RWPE2 (cell line): ENCODE data around the gene ARL14.

Experiments used
- ATAC-seq: fragments of 200-7000 bp; cut with Tn5 transposase; 3 replicates; pipeline ENCODE4 v1.9.1; 2021; ENCODE audit warnings: low read depth
- DNase-seq: peaks from one replicate; pipeline ENCODE4 v3.0.0-alpha.2; 2020; ENCODE audit warnings: low spot score
- H3K27ac ChIP-seq: fragments of 450-650 bp; 2 replicates; pipeline ENCODE4 v1.5.1; 2017; ENCODE audit warnings: mild to moderate bottlenecking; ENCODE audit not compliant: poor library complexity, severe bottlenecking
- H3K27me3 ChIP-seq: fragments of 250-450 bp; sonication (Bioruptor Pico); 2 replicates; pipeline ENCODE4 v1.5.1; 2021; ENCODE audit warnings: mild to moderate bottlenecking, moderate library complexity; ENCODE audit not compliant: insufficient read depth, poor library complexity, severe bottlenecking
- H3K36me3 ChIP-seq: fragments of 250-450 bp; sonication (Bioruptor Pico); 2 replicates; pipeline ENCODE4 v1.5.1; 2020; ENCODE audit warnings: low read depth, mild to moderate bottlenecking, moderate library complexity
- H3K4me1 ChIP-seq: fragments of 250-450 bp; sonication (Bioruptor Pico); 2 replicates; pipeline ENCODE4 v1.5.1; 2021; ENCODE audit warnings: mild to moderate bottlenecking, moderate library complexity; ENCODE audit not compliant: insufficient read depth, poor library complexity, severe bottlenecking
- H3K4me3 ChIP-seq: fragments of 250-450 bp; sonication (Bioruptor Pico); 2 replicates; pipeline ENCODE4 v1.5.1; 2021; ENCODE audit warnings: mild to moderate bottlenecking, moderate library complexity; ENCODE audit not compliant: severe bottlenecking
- H3K9me3 ChIP-seq: fragments of 250-450 bp; sonication (Bioruptor Pico); 2 replicates; pipeline ENCODE4 v1.5.1; 2021; ENCODE audit warnings: mild to moderate bottlenecking, moderate library complexity; ENCODE audit not compliant: severe bottlenecking
- TF ChIP-seq, protein P1 (sequence below): fragments of 450-650 bp; IDR thresholded peaks from one replicate; pipeline ENCODE4 v1.5.1; 2017; ENCODE audit warnings: mild to moderate bottlenecking, moderate library complexity; ENCODE audit not compliant: poor library complexity, severe bottlenecking

Gene ARL14

DNA sequence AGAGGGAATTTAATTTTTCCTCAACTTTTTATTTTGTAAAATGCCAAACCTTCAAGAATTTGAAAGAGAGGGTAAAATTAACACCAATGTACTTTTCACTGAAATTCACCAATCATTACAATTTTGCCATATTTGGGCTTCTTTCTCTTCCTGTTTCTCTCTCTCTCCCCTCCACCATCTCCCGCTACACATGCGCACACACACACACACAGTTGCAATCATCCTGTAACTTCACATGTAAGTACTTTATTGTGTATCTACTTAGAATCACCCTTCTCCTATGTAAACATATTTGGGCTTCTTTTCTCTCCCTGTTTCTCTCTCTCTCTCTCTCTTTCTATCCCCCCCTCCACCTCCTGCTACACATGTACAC, 7.4 kb downstream of the ARL14 start:
- H3K4me1 ChIP-seq, result no peaks in the 10 kb centered on the region
- TF ChIP-seq, protein P1, sequence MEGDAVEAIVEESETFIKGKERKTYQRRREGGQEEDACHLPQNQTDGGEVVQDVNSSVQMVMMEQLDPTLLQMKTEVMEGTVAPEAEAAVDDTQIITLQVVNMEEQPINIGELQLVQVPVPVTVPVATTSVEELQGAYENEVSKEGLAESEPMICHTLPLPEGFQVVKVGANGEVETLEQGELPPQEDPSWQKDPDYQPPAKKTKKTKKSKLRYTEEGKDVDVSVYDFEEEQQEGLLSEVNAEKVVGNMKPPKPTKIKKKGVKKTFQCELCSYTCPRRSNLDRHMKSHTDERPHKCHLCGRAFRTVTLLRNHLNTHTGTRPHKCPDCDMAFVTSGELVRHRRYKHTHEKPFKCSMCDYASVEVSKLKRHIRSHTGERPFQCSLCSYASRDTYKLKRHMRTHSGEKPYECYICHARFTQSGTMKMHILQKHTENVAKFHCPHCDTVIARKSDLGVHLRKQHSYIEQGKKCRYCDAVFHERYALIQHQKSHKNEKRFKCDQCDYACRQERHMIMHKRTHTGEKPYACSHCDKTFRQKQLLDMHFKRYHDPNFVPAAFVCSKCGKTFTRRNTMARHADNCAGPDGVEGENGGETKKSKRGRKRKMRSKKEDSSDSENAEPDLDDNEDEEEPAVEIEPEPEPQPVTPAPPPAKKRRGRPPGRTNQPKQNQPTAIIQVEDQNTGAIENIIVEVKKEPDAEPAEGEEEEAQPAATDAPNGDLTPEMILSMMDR, result no peak
- no peak overlapping the region for H3K4me3 ChIP-seq
- DNase-seq (no peak), ATAC-seq (no peak)
- H3K27me3 ChIP-seq, result no peaks in the 10 kb centered on the region
- no peak overlapping the region for H3K27ac ChIP-seq
- no peaks in the 10 kb centered on the region for H3K9me3 ChIP-seq
- no peaks in the 10 kb centered on the region for H3K36me3 ChIP-seq

DNA sequence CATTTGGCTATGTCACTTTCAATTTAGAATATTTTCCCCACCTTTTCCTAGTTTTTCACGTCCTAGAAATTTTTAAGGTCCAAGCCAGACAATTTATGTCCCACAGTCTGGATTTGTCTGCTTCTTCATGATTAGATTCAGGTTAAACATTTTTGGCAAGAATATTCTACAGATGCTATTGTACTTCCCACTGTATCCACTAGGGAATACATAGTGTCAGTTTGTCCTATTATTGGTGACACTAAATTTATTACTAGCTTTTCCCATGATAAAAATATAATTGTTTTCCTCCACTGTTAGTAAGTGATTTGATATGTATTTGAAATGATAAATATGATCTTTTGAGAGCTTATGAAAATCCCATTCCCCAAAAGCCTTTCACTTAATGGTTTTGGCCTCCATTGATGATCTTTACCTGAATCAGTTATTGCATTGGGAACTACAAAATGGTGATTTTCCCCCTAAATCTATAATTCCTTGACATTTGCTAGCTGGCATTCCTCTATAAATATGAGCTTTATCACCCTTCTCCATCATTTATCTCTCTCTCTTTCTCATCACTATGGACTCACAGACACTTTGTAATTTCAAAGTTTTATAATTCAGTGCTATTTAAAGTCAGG, 8.3 kb downstream of the ARL14 start:
- Histone ChIP-seq H3K27me3 (no peaks in the 10 kb centered on the region), H3K9me3 (no peaks in the 10 kb centered on the region), H3K36me3 (no peaks in the 10 kb centered on the region), H3K4me1 (no peaks in the 10 kb centered on the region), H3K27ac (no peak overlapping the region), H3K4me3 (no peak overlapping the region)
- TF ChIP-seq, protein P1, result peak; percentile 36
- ATAC-seq (no peak), DNase-seq (no peak)

DNA sequence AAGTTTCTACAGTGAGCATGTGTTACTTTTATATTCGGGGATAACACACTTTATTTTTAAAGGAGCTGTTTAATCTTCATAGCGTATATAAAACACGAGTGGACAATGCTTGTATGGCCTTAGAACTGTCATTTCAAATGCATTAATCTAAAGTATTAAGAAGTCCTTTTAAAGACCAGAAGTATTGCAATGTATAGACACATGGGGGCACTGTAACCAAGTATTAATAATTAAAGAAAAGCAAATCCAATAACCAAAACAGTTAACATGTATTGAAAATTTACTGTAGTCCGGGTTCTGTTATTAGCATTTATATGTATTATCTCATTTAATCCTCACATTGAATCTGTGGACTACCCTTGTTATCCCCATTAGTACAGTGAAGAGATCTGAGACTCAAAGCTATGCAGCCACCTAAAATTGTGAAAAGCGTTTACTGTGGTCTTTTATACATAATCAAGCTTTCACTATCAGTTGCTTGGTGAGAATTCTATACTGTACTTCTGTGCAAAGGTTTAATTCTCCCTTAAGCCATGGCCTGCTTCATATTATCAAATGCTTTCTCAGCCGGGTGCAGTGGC, 10.1 kb downstream of the ARL14 start:
- ATAC-seq, result no peak

DNA sequence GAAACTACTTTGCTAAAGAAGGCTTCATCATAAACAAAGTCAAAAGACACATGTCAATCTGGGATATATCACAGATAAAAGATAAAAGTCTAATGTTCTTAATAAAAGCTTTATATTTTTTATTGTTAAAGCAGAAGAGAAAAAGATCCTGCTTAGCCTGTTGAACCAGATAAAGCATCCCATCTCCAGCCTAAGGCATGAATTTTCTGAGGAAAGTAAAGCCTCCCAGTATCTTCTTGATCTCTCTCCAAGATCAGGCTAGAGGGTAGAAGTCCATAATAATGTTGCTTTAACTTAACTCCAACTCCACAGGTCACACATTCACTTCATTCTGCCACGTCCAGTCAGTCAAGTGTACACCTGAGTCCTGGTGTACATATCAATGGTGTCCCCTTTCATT, 14.2 kb downstream of the ARL14 start:
- ATAC-seq (no peak), DNase-seq (no peak)
- Histone ChIP-seq H3K9me3 (no peaks in the 10 kb centered on the region), H3K27ac (no peak overlapping the region), H3K4me1 (no peaks in the 10 kb centered on the region), H3K4me3 (no peak overlapping the region), H3K36me3 (no peaks in the 10 kb centered on the region), H3K27me3 (no peaks in the 10 kb centered on the region)
- TF ChIP-seq, protein P1, result no peak

More for the DNA sequence above, 10.1 kb downstream of the ARL14 start:
- DNase-seq, result no peak
- TF ChIP-seq, protein P1, result peak; percentile 66
- Histone ChIP-seq H3K9me3 (no peaks in the 10 kb centered on the region), H3K4me1 (no peaks in the 10 kb centered on the region), H3K4me3 (no peak overlapping the region), H3K27ac (no peak overlapping the region), H3K27me3 (no peaks in the 10 kb centered on the region), H3K36me3 (no peaks in the 10 kb centered on the region)

DNA sequence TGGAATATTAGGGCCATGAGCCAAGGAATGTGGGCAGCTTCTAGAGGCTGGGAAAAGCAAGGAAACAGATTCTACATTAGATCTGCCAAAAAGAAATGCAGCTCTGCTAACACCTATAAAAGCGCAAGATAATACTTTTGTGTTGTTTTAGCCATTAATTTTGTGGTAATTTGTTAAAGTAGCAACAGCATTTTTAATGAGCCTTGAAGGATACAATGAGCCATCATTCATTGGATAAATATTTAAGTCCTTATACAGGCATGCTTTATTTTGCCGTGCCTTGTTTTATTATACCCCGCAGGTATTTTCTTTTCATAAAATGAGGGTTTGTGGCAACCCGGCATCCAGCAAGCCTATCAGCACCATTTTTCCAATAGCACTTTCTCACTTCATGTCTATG, 15.0 kb downstream of the ARL14 start:
- no peak for ATAC-seq
- Histone ChIP-seq H3K27ac (no peak overlapping the region), H3K36me3 (no peaks in the 10 kb centered on the region), H3K9me3 (no peaks in the 10 kb centered on the region), H3K27me3 (no peaks in the 10 kb centered on the region), H3K4me1 (no peaks in the 10 kb centered on the region), H3K4me3 (no peak overlapping the region)
- no peak for DNase-seq
- TF ChIP-seq, protein P1, result no peak
